Body of pancreas (tissue), 4 donors: Measurements from ENCODE around the gene PAM.

ENCODE experiments used
- CTCF ChIP-seq, 7 experiments: fragments of 450-650 bp in 4 of 7; fragments of 200-600 bp in 3 of 7; sonication (generic) in 3 of 7; IDR thresholded peaks; one replicate each; pipeline ENCODE4 v1.5.1; 2016 to 2019; ENCODE audit warnings: antibody characterized with exemption in 7 of 7
- POLR2A ChIP-seq, 3 donors: fragments of 450-650 bp; IDR thresholded peaks; one replicate each; pipeline ENCODE4 v1.6.1; 2016; ENCODE audit warnings: antibody characterized with exemption in 3 of 3, mild to moderate bottlenecking in 2 of 3

GRCh38 chr5:103027267-103027666 is 272.2 kb downstream of the PAM start:
- TF ChIP-seq CTCF (IDR thresholded peaks at IDR 0.05) (no peak), POLR2A (IDR thresholded peaks at IDR 0.05) (no peak)
